PC-3 (cell line): Measurements from ENCODE around the gene PRKCE.

Experiments
- CTCF ChIP-seq: fragments of 300-600 bp; sonication (generic); conservative IDR thresholded peaks from 2 replicates; pipeline ENCODE4 v1.5.1; 2017; ENCODE audit warnings: antibody characterized with exemption, low read depth, mild to moderate bottlenecking, low read length
- EZH2 ChIP-seq: fragments of 300-600 bp; sonication (generic); IDR thresholded peaks from one replicate; pipeline ENCODE4 v1.6.1; 2017; ENCODE audit warnings: antibody characterized with exemption, mild to moderate bottlenecking, low read length; ENCODE audit not compliant: unreplicated experiment
- EZH2phosphoT487 ChIP-seq: fragments of 300-600 bp; sonication (generic); IDR thresholded peaks from 2 replicates; pipeline ENCODE4 v1.6.1; 2018; ENCODE audit warnings: mild to moderate bottlenecking, antibody characterized with exemption, low read length, borderline replicate concordance

DNA sequence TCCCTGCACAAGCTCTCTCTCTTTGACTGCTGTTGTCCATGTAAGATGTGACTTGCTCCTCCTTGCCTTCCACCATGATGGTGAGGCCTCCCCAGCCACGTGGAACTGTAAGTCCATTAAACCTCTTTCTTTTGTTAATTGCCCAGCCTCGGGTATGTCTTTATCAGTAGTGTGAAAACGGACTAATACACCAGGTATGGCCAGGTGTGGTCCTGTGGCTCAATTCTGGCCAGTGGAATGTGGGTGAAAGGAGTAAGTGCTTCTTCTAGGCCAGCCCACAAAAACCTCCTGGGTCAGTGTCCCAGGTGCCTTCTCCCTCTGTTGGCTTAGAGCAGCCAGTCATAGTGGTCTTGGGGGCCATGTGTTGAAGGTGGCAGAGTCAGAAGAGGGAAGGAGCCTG, 57.0 kb downstream of the PRKCE start:
- no peak for TF ChIP-seq CTCF
- TF ChIP-seq EZH2, result no peak
- TF ChIP-seq EZH2phosphoT487, result no peak
